Stimulated activated CD4-positive, alpha-beta T cell treated with anti-CD3 and anti-CD28 coated beads, Interleukin-2, amount 100 ng/mL, for 24 hours (primary cell): ENCODE data around the gene PPL.
"Not testable (repeated sequence)": the region's sequence is repeated elsewhere in the genome, so short reads cannot be mapped to it uniquely, and the experiment has no call there.

Experiments
- DNase-seq, 2 donors: peaks; one replicate each; pipeline ENCODE4 v3.0.0-alpha.2; 2020

PPL gene

GRCh38 chr16:4958510-4959438 lies 21.8 kb upstream of the PPL start:
- no peak for DNase-seq

DNA sequence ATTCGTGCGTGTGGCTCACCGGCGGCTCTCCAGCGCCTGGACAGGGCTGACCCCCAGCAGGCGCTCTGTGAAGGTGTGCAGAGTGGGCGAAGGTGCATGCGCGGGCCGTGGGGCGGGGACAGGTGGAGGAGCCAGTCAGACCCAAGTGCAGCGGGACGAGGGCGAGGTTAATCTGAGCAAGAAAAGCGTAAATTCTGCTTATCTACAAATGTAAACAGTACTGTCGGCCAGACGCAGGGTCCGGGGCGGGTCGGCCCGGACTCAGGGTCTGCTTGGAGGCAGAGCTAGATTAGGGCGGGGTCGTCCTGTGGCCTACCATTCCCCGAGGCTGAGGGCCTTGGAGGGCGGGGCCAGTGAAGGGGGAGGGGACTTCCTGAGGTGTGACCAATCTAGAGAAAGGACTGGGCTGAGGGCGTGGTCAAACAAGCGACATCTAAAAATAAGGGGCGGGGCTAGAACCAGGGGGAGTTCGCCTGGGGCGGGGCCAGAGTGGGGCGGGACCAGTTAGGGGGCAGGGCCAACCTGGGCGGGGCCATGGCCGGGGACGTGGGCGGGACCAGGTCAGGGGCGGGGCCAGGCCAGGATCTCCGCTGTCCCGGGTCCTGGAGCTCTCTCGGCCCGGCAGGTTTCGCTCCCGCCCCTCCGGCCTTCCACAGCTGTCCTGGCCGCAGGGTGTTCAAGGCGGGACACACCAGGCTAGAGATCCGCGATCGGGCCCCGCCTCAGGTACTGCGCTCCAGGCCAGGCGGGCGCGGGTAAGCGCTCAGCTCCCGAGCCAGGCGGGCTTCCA lies 21.0 kb upstream of the PPL start, which contains the start of gene SEC14L5:
SEC14L5 (plus strand) TSS at position 611 of the 790 bp plus-strand sequence. CDS start 994 bp downstream, outside the sequence.
- peak; percentile 90 to 94 for DNase-seq

DNA sequence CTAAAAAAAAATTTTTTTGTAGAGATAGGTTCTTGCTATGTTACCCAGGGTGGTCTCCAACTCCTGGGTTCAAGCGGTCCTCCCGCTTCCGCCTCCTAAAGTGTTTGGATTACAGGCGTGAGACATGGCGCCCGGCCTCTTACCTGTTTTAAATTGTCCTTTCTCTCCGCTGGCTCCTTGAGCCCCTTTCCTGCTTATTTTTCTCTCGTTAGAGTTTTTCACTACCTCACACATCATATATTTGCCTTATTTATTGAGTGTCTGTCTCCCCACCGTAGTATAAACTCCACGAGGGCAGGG lies 20.4 kb upstream of the PPL start:
- DNase-seq = no peak

DNA sequence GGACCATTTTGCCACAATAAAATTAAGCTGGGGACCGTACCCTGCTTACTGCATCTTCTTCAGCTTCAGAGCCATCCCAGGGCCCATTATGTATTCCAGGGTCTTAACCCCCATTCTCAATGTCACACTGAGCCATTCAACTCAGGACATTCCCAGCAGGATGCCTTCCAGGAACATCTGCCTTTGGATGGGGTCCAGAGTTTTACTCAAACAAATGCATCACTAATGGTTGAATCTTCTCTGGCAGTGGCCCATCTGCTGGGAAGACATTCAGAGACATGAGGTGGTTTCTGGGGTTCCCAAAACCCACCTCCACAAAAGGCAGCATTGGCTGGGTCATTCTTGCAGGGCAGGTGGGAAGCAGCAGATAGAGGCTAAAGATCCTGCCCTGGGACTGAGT lies 17.8 kb upstream of the PPL start:
- DNase-seq = no peak

- DNase-seq = not testable (repeated sequence)
These were observed 14.6 kb upstream of the PPL start for GRCh38 chr16:4951583-4951982.

DNA sequence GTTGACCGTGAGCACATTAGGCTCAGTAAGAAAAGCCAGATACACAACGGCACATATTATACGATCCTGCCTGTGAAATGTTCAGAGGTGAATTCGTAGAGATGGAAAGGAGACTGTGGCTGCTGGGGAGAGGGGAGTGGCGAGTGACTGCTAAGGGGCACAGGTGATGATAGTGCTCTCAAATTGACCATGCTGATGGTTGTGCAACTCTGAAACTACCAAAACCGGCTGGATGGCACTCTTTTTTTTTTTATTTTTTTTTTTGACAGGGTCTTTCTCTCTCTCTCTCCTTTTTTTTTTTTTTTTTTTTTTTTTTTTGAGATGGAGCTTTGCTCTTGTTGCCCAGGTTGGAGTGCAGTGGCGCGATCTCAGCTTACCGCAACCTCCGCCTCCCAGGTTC lies 13.0 kb upstream of the PPL start:
- no peak for DNase-seq

DNA sequence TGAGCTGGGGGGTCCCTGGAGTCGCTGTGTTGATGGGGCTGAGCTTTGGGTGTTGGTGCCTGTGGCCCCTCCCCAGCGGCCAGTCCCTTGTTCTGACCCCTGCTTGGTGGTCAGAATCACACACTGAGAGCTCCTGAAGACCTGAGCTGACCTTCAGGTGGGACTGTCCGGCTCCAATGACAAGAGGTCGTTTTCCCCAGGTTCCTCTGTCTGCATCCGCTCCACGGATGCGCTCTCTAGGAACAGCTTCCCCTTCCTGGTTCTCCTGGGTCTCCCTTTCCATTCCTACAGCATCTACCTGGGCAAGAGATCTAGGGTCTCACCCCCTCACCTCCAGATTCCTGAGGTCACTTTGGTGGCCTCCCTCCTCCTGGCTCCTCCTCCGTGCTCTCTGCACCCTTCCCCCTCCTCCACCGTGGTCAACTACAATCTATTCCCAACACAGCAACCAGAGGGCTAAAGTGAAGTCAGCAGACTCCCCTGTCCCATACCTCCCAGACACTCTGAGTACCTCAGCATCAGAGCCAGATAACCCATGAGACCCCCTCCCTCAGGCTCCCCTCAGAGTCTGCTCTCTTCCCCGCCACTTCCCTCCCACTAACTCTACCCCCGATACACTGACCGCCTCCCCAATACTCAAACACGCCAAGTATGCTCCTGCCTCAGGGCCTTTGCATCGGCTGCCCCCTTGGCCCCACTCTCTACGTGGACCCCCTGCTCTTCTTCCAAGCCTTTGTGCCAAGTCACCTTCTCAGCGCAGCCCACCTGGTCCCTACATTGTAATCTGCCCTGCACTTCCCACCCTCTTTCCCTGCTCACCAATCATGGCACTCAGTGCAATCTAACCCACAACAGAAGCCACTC lies 12.2 kb upstream of the PPL start:
- no peak for DNase-seq

GRCh38 chr16:4947722-4948503 lies 11.0 kb upstream of the PPL start:
- DNase-seq = no peak

DNA sequence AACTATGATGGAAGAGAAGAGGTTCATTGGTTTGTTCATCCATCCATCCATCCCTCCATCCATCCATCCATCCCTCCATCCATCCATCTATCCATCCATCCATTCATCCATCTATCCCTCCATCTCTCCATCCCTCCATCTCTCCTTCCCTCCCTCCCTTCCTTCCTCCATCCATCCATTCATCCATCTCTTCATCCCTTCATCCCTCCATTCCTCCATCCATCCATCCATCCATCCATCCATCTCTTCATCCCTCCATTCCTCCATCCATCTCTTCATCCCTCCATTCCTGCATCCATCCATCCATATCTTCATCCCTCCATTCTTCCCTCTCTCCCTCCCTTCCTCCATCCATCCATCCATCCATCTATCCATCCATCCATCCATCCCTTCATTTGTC lies 10.0 kb upstream of the PPL start:
- no peak for DNase-seq

DNA sequence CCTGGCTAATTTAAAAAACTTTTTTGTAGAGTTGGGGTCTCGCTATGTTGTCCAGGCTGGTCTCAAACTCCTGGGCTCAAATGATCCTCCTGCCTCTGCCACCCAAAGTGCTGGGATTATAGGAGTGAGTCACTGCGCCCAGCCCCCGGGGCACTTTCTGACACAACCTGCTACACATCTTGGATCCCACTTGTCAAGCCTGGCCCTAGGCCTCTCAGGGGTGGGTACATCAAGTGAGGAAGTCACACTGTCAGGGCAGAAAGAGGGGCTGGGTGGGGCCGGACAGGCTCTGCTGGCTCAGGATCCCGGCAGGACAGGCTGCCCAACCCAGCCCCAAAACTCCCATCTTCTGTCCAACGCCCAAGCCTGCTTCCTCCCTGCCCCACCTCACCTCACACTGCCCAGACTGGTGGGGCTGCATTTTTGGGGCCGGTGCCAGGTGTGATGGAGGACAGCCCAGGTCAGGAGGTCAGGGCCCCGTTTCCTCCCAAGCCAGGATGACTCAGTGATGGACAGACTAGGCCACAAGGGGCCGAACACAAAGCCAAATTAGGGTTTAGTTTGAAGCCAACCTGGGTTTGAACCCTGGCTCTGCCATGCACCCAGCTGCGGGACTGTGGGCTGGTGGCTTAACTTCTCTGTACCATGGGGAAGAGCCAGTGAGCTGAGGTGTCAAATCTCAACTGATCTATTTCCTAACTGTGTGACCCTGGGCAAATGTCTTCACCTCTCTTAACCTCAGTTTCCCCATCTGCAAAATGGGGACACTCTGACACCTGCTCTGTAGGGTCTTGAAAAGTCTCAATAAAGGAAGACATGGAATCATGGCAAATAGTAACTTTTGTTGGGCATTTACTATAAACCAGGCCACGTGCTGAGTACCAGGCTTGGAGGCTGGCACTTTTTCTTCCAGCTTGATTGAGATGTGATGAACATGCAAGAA lies 8.9 kb upstream of the PPL start:
- DNase-seq = no peak

- no peak for DNase-seq
These were observed 7.7 kb upstream of the PPL start for GRCh38 chr16:4944333-4945281.

DNA sequence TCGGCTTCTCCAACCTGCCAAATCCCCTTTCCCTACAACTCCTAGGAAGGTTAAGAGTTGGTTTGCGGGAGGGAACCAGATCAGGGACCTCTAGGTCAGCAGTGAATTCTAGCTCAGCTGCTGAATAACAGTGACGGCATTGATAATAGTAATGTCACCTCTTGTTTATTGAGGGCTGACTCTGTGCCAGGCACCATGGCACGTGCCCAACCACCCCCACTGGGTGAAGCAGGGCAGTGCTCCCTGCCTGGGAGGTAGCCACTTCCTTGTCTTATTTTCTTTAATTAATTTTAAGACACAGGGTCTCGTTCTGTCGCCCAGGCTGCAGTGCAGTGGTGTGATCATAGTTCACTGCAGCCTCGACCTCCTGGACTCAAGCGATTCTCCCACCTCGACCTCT lies 5.5 kb upstream of the PPL start:
- DNase-seq = no peak

- DNase-seq = no peak
These were observed 3.8 kb upstream of the PPL start for GRCh38 chr16:4940719-4941118.

GRCh38 chr16:4938683-4939030 lies 1.7 kb upstream of the PPL start:
- no peak for DNase-seq

DNA sequence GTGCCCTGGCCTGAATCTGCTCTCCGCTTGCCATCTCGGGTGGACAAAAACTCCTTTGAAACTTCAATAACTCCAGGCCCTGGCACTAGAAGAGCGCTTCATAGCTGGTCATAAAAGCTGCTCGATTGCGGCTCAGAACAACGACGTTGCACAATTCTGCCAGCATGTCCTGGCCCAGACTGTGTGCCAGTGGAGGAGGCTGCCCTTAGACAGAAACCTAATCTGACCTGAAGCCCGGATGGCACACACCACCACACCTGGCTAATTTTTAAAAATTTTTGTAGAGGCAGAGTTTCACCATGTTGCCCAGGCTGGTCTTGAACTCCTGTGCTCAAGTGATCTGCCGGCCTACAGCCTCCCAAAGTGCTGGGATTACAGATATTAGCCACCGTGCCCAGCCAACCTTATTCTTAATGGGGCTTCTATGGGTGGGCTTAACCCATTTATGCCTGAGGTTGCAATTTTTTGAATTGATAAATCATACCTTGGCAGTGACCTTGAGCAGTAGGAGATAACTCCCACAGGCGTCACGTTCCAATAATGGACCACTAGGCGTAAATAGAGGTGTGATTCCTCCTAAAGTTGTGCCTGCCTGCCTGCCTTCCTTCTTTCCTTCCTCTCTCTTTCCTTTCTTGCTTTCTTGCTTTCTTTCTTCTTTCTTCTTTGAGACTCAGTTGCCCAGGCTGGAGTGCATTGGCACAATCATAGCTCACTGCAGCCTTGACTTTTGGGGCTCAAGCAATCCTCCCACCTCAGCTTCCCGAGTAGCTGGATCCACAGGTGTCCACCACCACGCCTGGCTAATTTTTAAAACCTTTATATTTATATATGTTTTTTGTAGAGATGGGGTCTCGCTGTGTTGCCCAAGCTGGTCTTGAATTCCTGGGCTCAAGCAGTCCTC lies 1.1 kb upstream of the PPL start:
- no peak for DNase-seq

DNA sequence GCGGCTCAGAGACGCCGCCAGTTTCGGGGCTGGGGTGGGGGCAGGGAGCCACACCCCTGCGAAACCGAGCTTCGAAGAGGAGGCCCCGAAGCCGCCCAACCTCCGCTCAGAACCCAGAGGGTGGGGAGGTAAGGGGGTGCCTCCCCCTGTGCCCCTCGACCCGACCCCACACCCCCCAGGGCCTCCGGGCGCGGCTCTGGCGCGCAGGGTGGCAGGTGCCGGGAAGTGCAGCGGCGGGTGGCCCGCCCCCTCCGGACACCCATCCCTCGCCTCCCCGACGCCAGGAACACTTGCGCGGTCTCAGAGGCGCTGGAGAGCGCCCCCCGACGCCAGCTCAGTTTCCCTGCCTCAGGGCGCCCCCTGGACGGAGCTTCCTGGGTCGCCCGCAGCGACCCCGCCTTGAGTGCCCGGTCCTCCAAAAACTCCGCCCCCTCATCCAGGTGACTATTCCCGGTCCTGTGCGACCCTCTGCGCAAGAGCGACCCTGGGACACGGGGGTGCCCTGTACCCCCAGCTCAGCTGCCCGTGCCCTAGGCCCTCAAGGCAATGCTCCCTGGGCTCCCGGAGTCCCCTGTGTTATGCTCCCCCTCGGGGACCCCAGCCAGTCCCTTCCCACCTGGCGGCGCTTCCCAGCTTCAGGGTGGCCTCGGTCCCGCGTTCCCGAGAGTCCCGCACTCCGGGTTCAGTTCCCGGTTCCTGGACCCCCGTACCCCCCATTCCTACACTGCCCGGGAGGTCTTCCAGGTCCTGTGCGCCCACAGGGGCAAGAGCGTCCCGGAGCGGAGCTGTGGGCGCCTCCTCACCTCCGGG lies 562 bp downstream of the PPL start:
- DNase-seq = peak in 1 of 2 donors; percentile 9

DNA sequence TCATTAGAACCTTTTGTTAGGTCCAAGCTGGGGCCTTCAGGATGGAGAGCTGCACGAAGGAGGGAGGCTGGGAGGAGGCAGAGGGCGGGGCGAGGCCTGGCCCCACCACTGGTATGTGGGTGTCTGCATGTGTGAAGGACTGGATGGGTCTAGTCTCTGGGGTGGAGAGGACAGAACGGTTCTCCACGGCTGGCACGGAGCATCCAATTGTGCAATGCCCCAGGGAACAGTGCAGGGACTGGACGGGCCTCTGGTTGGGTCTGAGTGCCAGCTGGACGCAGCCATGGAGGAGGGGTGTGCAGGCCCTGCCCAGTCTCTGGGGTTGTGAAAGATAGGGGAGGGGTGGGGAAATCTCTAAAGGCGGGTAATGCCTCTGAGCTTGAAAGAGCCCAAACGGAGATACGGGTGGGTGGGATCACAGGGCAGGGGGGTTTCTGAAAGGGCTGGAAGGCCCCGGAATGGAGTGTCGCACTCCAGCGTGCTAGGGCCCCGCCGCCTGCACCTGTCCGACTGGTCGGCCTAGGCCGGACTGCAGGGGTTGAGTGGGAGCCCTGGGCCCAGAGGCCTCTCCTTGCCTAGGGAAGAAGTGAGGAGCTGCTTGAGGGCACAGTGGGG lies 1.6 kb downstream of the PPL start:
- DNase-seq = no peak

GRCh38 chr16:4934591-4934990 lies 2.4 kb downstream of the PPL start:
- DNase-seq = no peak
